IMR-90 (cell line): ENCODE measurements around the gene TBC1D23.

Experiments
- CTCF ChIP-seq: conservative IDR thresholded peaks from 2 replicates; pipeline ENCODE4 v1.5.1; 2012; ENCODE audit warnings: mild to moderate bottlenecking, low read depth, low read length, improper control_type of control experiment
- FOS ChIP-seq: fragments of 150-350 bp; IDR thresholded peaks from 2 replicates; pipeline ENCODE4 v1.6.1; 2016; ENCODE audit warnings: low read depth, low read length
- MAFK ChIP-seq: IDR thresholded peaks from 2 replicates; pipeline ENCODE4 v1.6.1; 2012; ENCODE audit warnings: low read depth, low read length, improper control_type of control experiment
- MAZ ChIP-seq: IDR thresholded peaks from 2 replicates; pipeline ENCODE4 v1.6.1; 2012; ENCODE audit warnings: low read depth, mild to moderate bottlenecking, low read length, improper control_type of control experiment, moderate library complexity, borderline replicate concordance
- NFE2L2 ChIP-seq: fragments of 150-350 bp; IDR thresholded peaks from 2 replicates; pipeline ENCODE4 v1.6.1; 2016; ENCODE audit warnings: low read depth, mild to moderate bottlenecking, low read length
- POLR2A ChIP-seq: IDR thresholded peaks from 2 replicates; pipeline ENCODE4 v1.6.1; 2012; ENCODE audit warnings: mild to moderate bottlenecking, low read depth, low read length
- RAD21 ChIP-seq: IDR thresholded peaks from 2 replicates; pipeline ENCODE4 v1.6.1; 2012; ENCODE audit warnings: low read length, improper control_type of control experiment
- RFX5 ChIP-seq: IDR thresholded peaks from 2 replicates; pipeline ENCODE4 v1.8.0; 2012; ENCODE audit warnings: low read depth, mild to moderate bottlenecking, low read length, moderate library complexity
- SMC3 ChIP-seq: fragments of 150-350 bp; IDR thresholded peaks from 2 replicates; pipeline ENCODE4 v1.6.1; 2016; ENCODE audit warnings: low read depth, mild to moderate bottlenecking, antibody characterized with exemption, low read length, moderate library complexity
- USF2 ChIP-seq: fragments of 150-350 bp; IDR thresholded peaks from 2 replicates; pipeline ENCODE4 v1.6.1; 2017; ENCODE audit warnings: mild to moderate bottlenecking, antibody characterized with exemption, low read length, low read depth

DNA sequence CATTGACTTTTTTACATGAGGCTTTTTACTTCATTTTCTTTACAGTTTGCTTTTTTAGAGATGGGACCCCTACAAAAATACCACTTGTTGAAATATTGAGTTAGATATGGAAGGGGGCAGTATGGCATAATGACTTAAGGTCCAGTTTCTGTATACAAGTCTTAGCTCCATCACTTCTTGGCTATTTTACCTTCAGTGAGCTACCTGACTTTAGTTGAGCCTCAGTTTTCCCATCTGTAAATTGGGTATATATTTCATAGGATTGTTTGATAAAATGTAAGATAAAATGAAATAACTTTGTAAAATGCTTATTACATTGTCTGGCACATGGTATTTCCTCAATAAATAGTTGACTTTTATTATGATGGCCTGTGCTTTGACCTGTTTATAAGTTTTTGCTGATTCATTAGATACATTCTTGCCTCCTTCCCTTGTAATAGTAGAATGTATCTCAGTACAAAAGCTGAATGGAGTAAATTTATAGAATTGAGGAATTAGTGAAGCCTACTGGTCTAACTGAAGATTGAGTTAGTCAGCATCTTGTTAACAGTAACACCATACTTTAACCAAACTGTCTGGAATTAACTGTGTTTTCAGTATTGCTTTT lies 27.6 kb downstream of the TBC1D23 start:
- TF ChIP-seq MAZ (no peak), CTCF (no peak), POLR2A (no peak), SMC3 (no peak), FOS (no peak), NFE2L2 (no peak), RFX5 (no peak), RAD21 (no peak), MAFK (no peak), USF2 (no peak)
